Ishikawa (cell line): ENCODE measurements around the gene KLRF2.

Experiments
- CEBPB ChIP-seq: IDR thresholded peaks from 2 replicates; pipeline ENCODE4 v1.6.1; 2012
- CREB1 ChIP-seq: IDR thresholded peaks from 2 replicates; pipeline ENCODE4 v1.6.1; 2012; ENCODE audit warnings: low read depth
- EGR1 ChIP-seq: IDR thresholded peaks from 2 replicates; pipeline ENCODE4 v1.6.1; 2012
- EP300 ChIP-seq: IDR thresholded peaks from 2 replicates; pipeline ENCODE4 v1.6.1; 2012; ENCODE audit warnings: borderline replicate concordance
- FOXM1 ChIP-seq: IDR thresholded peaks from 2 replicates; pipeline ENCODE4 v1.6.1; 2012; ENCODE audit warnings: low read depth, borderline replicate concordance
- NFIC ChIP-seq: IDR thresholded peaks from 2 replicates; pipeline ENCODE4 v1.6.1; 2012
- RAD21 ChIP-seq: IDR thresholded peaks from 2 replicates; pipeline ENCODE4 v1.6.1; 2012; ENCODE audit warnings: low read depth
- TAF1 ChIP-seq: IDR thresholded peaks from 2 replicates; pipeline ENCODE4 v1.6.1; 2012; ENCODE audit warnings: low read depth, mild to moderate bottlenecking
- TCF12 ChIP-seq: IDR thresholded peaks from 2 replicates; pipeline ENCODE4 v1.6.1; 2012; ENCODE audit warnings: low read depth
- YY1 ChIP-seq: IDR thresholded peaks from 2 replicates; pipeline ENCODE4 v1.6.1; 2012; ENCODE audit warnings: low read depth
- TF ChIP-seq, protein P1 (sequence below): IDR thresholded peaks from 2 replicates; pipeline ENCODE4 v1.6.1; 2012
- TF ChIP-seq, protein P2 (sequence below): IDR thresholded peaks from 2 replicates; pipeline ENCODE4 v1.6.1; 2012
- TF ChIP-seq, protein P3 (sequence below): IDR thresholded peaks from 2 replicates; pipeline ENCODE4 v1.6.1; 2012; ENCODE audit warnings: low read depth, mild to moderate bottlenecking

DNA sequence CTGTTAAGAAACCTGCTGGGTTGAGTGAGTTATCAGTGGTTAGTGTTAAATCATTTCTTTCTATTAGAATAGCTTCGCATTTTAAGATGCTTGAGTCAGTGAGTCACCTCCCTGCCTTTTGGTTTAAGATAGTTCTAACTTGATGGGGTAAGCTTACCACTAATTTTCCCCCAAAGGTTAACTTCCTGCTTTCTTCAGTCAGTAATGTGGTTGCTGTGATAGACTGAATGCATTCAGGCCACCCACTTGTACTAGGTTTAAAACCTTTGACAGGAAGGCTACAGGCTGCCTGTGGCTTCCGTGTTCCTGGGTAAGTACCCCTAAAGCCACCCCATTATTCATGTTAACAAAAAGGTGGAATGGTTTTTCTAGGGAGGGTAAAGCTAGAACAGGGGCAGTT is 25.6 kb downstream of the KLRF2 start:
- TF ChIP-seq YY1 (no peak), TAF1 (no peak), RAD21 (no peak), EP300 (no peak), CEBPB (no peak), CREB1 (no peak), EGR1 (no peak), TCF12 (no peak), NFIC (no peak), FOXM1 (no peak)
- TF ChIP-seq, protein P1, sequence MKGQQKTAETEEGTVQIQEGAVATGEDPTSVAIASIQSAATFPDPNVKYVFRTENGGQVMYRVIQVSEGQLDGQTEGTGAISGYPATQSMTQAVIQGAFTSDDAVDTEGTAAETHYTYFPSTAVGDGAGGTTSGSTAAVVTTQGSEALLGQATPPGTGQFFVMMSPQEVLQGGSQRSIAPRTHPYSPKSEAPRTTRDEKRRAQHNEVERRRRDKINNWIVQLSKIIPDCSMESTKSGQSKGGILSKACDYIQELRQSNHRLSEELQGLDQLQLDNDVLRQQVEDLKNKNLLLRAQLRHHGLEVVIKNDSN, result no peak
- TF ChIP-seq, protein P2, sequence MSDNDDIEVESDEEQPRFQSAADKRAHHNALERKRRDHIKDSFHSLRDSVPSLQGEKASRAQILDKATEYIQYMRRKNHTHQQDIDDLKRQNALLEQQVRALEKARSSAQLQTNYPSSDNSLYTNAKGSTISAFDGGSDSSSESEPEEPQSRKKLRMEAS, result no peak
- TF ChIP-seq, protein P3, sequence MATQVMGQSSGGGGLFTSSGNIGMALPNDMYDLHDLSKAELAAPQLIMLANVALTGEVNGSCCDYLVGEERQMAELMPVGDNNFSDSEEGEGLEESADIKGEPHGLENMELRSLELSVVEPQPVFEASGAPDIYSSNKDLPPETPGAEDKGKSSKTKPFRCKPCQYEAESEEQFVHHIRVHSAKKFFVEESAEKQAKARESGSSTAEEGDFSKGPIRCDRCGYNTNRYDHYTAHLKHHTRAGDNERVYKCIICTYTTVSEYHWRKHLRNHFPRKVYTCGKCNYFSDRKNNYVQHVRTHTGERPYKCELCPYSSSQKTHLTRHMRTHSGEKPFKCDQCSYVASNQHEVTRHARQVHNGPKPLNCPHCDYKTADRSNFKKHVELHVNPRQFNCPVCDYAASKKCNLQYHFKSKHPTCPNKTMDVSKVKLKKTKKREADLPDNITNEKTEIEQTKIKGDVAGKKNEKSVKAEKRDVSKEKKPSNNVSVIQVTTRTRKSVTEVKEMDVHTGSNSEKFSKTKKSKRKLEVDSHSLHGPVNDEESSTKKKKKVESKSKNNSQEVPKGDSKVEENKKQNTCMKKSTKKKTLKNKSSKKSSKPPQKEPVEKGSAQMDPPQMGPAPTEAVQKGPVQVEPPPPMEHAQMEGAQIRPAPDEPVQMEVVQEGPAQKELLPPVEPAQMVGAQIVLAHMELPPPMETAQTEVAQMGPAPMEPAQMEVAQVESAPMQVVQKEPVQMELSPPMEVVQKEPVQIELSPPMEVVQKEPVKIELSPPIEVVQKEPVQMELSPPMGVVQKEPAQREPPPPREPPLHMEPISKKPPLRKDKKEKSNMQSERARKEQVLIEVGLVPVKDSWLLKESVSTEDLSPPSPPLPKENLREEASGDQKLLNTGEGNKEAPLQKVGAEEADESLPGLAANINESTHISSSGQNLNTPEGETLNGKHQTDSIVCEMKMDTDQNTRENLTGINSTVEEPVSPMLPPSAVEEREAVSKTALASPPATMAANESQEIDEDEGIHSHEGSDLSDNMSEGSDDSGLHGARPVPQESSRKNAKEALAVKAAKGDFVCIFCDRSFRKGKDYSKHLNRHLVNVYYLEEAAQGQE, result no peak
